ENCODE data around the gene CCDC192. TPM values are rescaled to one million over a fixed set of nuclear protein-coding genes. Genes with fewer than 3 reads are reported as not detected.

The CCDC192 gene
- total RNA-seq, 2 experiments from 2014 or later: not detected

- Histone ChIP-seq H3K27me3 (ENCODE audit: control insufficient read depth in 1 of 2, insufficient read depth in 2 of 2, low read length in 2 of 2) (no peaks in the 10 kb centered on the region), H3K9me3 (ENCODE audit: control insufficient read depth in 1 of 2, insufficient read depth in 1 of 2, low read length in 2 of 2) (no peaks in the 10 kb centered on the region), H3K4me1 (ENCODE audit: insufficient read depth, low read length) (no peaks in the 10 kb centered on the region), H3K27ac (ENCODE audit: low read depth in 1 of 2, low read length in 2 of 2) (no peak overlapping the region), H3K36me3 (ENCODE audit: insufficient read depth, low read length) (no peaks in the 10 kb centered on the region), H3K4me3 (ENCODE audit: low read length) (no peak overlapping the region)
- CTCF ChIA-PET: no interaction called here
- Mint-ChIP-seq H3K27ac (no peak overlapping the region), H3K4me1 (ENCODE audit: low read depth) (no peaks in the 10 kb centered on the region), H3K27me3 (no peaks in the 10 kb centered on the region), H3K36me3 (ENCODE audit: low read depth) (peaks cover 5% of the 10 kb centered on the region), H3K4me3 (no peak overlapping the region), H3K9me3 (no peaks in the 10 kb centered on the region)
- no peak for TF ChIP-seq CTCF (IDR thresholded peaks at IDR 0.05)
- POLR2A ChIA-PET: interaction anchor here (1.5 kb wide), 1 partner anchor 12 kb away, joined by 3 read pairs; no protein-coding TSS in a partner anchor
- DNase-seq (no peak), ATAC-seq (ENCODE audit: poor library complexity) (no peak)
- intact Hi-C loops (cut with DNase I, micrococcal nuclease): no loop called here
These were observed 277.7 kb downstream of the CCDC192 start for GRCh38 chr5:127980843-127981242.

GRCh38 chr5:127981498-127981897 lies 278.3 kb downstream of the CCDC192 start:
- Histone ChIP-seq H3K36me3 (ENCODE audit: insufficient read depth, low read length) (no peaks in the 10 kb centered on the region), H3K4me1 (ENCODE audit: insufficient read depth, low read length) (no peaks in the 10 kb centered on the region), H3K27ac (ENCODE audit: low read depth in 1 of 2, low read length in 2 of 2) (no peak overlapping the region), H3K27me3 (ENCODE audit: control insufficient read depth in 1 of 2, insufficient read depth in 2 of 2, low read length in 2 of 2) (no peaks in the 10 kb centered on the region), H3K4me3 (ENCODE audit: low read length) (no peak overlapping the region), H3K9me3 (ENCODE audit: control insufficient read depth in 1 of 2, insufficient read depth in 1 of 2, low read length in 2 of 2) (no peaks in the 10 kb centered on the region)
- no peaks in the 10 kb centered on the region for H3K4me1 Mint-ChIP-seq (ENCODE audit: low read depth)
- no peak overlapping the region for H3K27ac Mint-ChIP-seq
- ATAC-seq (ENCODE audit: poor library complexity) (no peak), DNase-seq (no peak)
- ChIA-PET CTCF (no interaction called here), POLR2A (interaction anchor here (1.5 kb wide), 1 partner anchor 11 kb away, joined by 3 read pairs; no protein-coding TSS in a partner anchor)
- intact Hi-C loops (cut with DNase I, micrococcal nuclease): no loop called here
- no peak overlapping the region for H3K4me3 Mint-ChIP-seq
- TF ChIP-seq CTCF (IDR thresholded peaks at IDR 0.05): no peak
- H3K27me3 Mint-ChIP-seq: no peaks in the 10 kb centered on the region
- H3K36me3 Mint-ChIP-seq (ENCODE audit: low read depth): peaks cover 5% of the 10 kb centered on the region
- no peaks in the 10 kb centered on the region for H3K9me3 Mint-ChIP-seq

GRCh38 chr5:127985811-127986325 lies 282.7 kb downstream of the CCDC192 start:
- peaks cover 11% of the 10 kb centered on the region for H3K36me3 Mint-ChIP-seq (ENCODE audit: low read depth)
- POLR2A ChIA-PET: interaction anchor here (0.7 kb wide), 1 partner anchor 1450 kb away, joined by 3 read pairs; no protein-coding TSS in a partner anchor
- ATAC-seq (ENCODE audit: poor library complexity) (no peak), DNase-seq (no peak)
- H3K9me3 ChIP-seq (ENCODE audit: control insufficient read depth in 1 of 2, insufficient read depth in 1 of 2, low read length in 2 of 2): no peaks in the 10 kb centered on the region
- H3K9me3 Mint-ChIP-seq: no peaks in the 10 kb centered on the region
- H3K27me3 ChIP-seq (ENCODE audit: control insufficient read depth in 1 of 2, insufficient read depth in 2 of 2, low read length in 2 of 2): no peaks in the 10 kb centered on the region
- H3K4me1 ChIP-seq (ENCODE audit: insufficient read depth, low read length): no peaks in the 10 kb centered on the region
- no peak overlapping the region for H3K4me3 Mint-ChIP-seq
- no peaks in the 10 kb centered on the region for H3K4me1 Mint-ChIP-seq (ENCODE audit: low read depth)
- no peak for TF ChIP-seq CTCF (IDR thresholded peaks at IDR 0.05)
- no peak overlapping the region for H3K4me3 ChIP-seq (ENCODE audit: low read length)
- no peaks in the 10 kb centered on the region for H3K36me3 ChIP-seq (ENCODE audit: insufficient read depth, low read length)
- intact Hi-C loops (cut with DNase I, micrococcal nuclease): no loop called here
- no peak overlapping the region for H3K27ac Mint-ChIP-seq
- no peak overlapping the region for H3K27ac ChIP-seq (ENCODE audit: low read depth in 1 of 2, low read length in 2 of 2)
- CTCF ChIA-PET: no interaction called here
- no peaks in the 10 kb centered on the region for H3K27me3 Mint-ChIP-seq

All from CD4-positive, alpha-beta T cell (primary cell).